ENCODE results near the gene EIF6.

Gene EIF6

DNA sequence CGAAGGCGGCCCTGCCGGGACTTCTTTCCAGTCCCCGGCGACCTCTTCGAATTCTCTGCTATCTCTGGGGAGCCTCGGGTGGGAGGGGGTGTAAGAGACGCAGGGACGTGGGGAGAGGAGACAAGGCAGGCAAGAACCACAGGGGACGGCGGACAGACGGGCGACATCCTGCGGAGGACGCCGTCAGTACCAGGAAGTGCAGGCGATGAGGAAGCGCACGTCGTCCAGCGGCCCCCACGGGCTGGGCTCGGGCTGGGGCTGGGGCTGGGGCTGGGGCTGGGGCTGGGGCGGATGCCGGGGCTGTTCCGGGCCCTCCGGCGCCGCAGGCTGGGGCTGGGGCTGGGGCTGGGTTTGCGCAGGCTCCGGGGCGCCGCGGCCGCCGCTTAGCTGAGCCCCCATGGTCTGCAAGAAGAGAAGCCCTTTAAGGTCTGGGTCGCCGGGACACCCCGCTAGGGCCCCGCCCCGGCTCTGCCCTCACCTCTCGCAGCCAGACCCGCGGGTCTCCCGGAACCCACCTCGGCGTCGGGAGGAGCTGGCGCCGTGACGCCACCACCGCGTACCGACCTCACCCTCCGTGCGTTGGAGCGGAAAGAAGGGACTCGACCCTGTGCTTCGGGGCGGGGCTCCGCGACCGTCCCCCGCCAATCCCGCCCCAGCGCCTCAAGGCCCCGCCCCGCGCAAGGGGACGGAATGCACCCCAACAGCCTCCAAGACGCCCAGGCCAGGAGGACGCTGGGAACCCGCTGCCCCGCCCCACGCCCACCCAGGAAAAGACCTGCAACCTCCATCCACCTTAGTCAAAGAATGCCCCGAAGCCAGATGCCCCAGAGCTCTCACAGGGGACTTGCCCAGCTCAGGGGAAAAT lies 6.8 kb downstream of the EIF6 start, which contains the start of gene MMP24OS:
Gene MMP24OS, minus strand, starts transcription at position 592 of the 865 bp plus-strand sequence. Its CDS starts 193 bp downstream, at position 399.
- Histone ChIP-seq H3K4me1 (ENCODE audit: control insufficient read depth, insufficient read depth, low read length, poor library complexity, severe bottlenecking) (peaks cover 11% of the 10 kb centered on the region), H3K9me3 (ENCODE audit: control insufficient read depth, low read length) (no peaks in the 10 kb centered on the region), H3K4me3 (ENCODE audit: insufficient read depth, low read depth, low read length, poor library complexity, severe bottlenecking) (peak within 1 kb of the TSS; percentile 64), H3K27me3 (replicated peaks; ENCODE audit: control insufficient read depth, insufficient read depth, low read length, poor library complexity, severe bottlenecking) (no peaks in the 10 kb centered on the region), H3K27ac (ENCODE audit: insufficient read depth, low read length, poor library complexity, severe bottlenecking) (peak within 1 kb of the TSS; percentile 83), H3K36me3 (ENCODE audit: control insufficient read depth, insufficient read depth, low read length) (peaks cover 20% of the 10 kb centered on the region)
- DNase-seq, result peak; percentile 82 to 86 (median 84)

GRCh38 chr20:35277127-35277526 lies 7.4 kb downstream of the EIF6 start:
- peak overlapping the region; percentile 83 for H3K27ac ChIP-seq (ENCODE audit: insufficient read depth, low read length, poor library complexity, severe bottlenecking)
- no peak for DNase-seq
- no peaks in the 10 kb centered on the region for H3K9me3 ChIP-seq (ENCODE audit: control insufficient read depth, low read length)
- no peaks in the 10 kb centered on the region for H3K27me3 ChIP-seq (replicated peaks; ENCODE audit: control insufficient read depth, insufficient read depth, low read length, poor library complexity, severe bottlenecking)
- H3K4me3 ChIP-seq (ENCODE audit: insufficient read depth, low read depth, low read length, poor library complexity, severe bottlenecking), result peak overlapping the region; percentile 64
- H3K36me3 ChIP-seq (ENCODE audit: control insufficient read depth, insufficient read depth, low read length), result peaks cover 20% of the 10 kb centered on the region
- peaks cover 11% of the 10 kb centered on the region for H3K4me1 ChIP-seq (ENCODE audit: control insufficient read depth, insufficient read depth, low read length, poor library complexity, severe bottlenecking)

DNA sequence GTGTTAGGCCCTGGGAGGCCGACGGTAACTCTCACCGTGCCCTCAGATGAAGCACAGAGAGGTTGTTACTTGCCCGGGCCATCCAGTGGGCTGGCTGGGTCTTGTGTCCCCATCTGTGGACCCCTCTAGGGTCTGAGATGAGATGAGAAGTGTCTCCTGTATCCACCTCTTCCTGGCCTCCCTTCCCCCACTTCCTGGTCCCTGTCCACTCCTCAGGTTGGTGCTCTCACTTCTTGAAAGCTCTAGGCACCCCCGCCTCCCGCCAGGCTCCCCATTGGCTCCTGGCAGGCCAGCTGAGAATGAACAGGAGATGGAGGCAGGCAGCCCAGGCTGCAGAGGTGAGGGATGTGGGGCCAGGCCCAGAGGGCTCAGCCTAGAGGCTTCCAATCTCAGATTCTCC lies 8.2 kb downstream of the EIF6 start:
- no peaks in the 10 kb centered on the region for H3K27me3 ChIP-seq (replicated peaks; ENCODE audit: control insufficient read depth, insufficient read depth, low read length, poor library complexity, severe bottlenecking)
- H3K4me1 ChIP-seq (ENCODE audit: control insufficient read depth, insufficient read depth, low read length, poor library complexity, severe bottlenecking), result peaks cover 11% of the 10 kb centered on the region
- H3K36me3 ChIP-seq (ENCODE audit: control insufficient read depth, insufficient read depth, low read length), result peaks cover 25% of the 10 kb centered on the region
- DNase-seq, result no peak
- no peak overlapping the region for H3K4me3 ChIP-seq (ENCODE audit: insufficient read depth, low read depth, low read length, poor library complexity, severe bottlenecking)
- H3K27ac ChIP-seq (ENCODE audit: insufficient read depth, low read length, poor library complexity, severe bottlenecking), result peak overlapping the region; percentile 83
- no peaks in the 10 kb centered on the region for H3K9me3 ChIP-seq (ENCODE audit: control insufficient read depth, low read length)

GRCh38 chr20:35275741-35276251 lies 8.8 kb downstream of the EIF6 start:
- H3K27ac ChIP-seq (ENCODE audit: insufficient read depth, low read length, poor library complexity, severe bottlenecking), result no peak overlapping the region
- H3K36me3 ChIP-seq (ENCODE audit: control insufficient read depth, insufficient read depth, low read length), result peaks cover 25% of the 10 kb centered on the region
- no peaks in the 10 kb centered on the region for H3K27me3 ChIP-seq (replicated peaks; ENCODE audit: control insufficient read depth, insufficient read depth, low read length, poor library complexity, severe bottlenecking)
- no peak overlapping the region for H3K4me3 ChIP-seq (ENCODE audit: insufficient read depth, low read depth, low read length, poor library complexity, severe bottlenecking)
- no peak for DNase-seq
- no peaks in the 10 kb centered on the region for H3K9me3 ChIP-seq (ENCODE audit: control insufficient read depth, low read length)
- H3K4me1 ChIP-seq (ENCODE audit: control insufficient read depth, insufficient read depth, low read length, poor library complexity, severe bottlenecking), result peaks cover 11% of the 10 kb centered on the region

GRCh38 chr20:35274172-35275092 lies 10.1 kb downstream of the EIF6 start:
- Histone ChIP-seq H3K4me3 (ENCODE audit: insufficient read depth, low read depth, low read length, poor library complexity, severe bottlenecking) (no peak overlapping the region), H3K36me3 (ENCODE audit: control insufficient read depth, insufficient read depth, low read length) (peaks cover 25% of the 10 kb centered on the region), H3K27ac (ENCODE audit: insufficient read depth, low read length, poor library complexity, severe bottlenecking) (no peak overlapping the region)

DNA sequence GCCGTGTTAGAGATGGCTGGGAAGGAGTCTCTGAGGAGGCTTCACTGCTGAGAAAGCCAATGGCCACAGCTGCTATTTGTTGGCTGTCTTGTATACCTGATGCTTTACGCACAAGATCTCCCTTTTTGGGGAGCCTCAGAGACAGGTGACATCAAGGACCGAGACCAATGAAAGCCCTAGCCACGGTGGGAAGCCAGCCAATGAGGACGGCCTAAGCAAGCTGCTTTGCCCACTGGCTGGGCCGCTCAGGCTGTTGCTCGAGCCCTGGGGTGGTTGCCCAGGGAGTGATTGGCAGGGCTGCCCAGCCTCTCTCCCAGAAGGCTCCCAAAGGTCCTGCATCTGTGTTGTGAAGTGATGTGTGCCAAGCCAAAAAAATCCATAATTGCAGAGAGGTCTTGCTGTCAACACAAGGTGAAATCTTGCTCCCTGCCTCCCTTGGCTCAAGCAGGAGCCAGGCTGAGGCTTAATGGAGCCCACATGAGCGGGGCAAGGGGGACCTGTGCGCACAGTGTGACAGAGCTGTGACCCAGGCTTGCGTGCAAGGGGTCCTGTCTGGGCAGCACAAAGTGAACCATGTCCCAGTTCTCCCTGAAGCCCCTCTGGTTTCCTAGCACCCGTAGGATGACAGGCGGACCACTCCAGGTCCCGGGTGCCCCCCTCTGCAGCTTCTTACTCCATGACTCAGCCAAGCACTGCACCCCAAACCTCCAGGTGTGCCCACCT lies 11.0 kb downstream of the EIF6 start:
- Histone ChIP-seq H3K27me3 (replicated peaks; ENCODE audit: control insufficient read depth, insufficient read depth, low read length, poor library complexity, severe bottlenecking) (no peaks in the 10 kb centered on the region), H3K9me3 (ENCODE audit: control insufficient read depth, low read length) (no peaks in the 10 kb centered on the region), H3K4me1 (ENCODE audit: control insufficient read depth, insufficient read depth, low read length, poor library complexity, severe bottlenecking) (peaks cover 11% of the 10 kb centered on the region), H3K4me3 (ENCODE audit: insufficient read depth, low read depth, low read length, poor library complexity, severe bottlenecking) (no peak overlapping the region), H3K27ac (ENCODE audit: insufficient read depth, low read length, poor library complexity, severe bottlenecking) (no peak overlapping the region), H3K36me3 (ENCODE audit: control insufficient read depth, insufficient read depth, low read length) (peaks cover 16% of the 10 kb centered on the region)
- DNase-seq, result no peak

More at GRCh38 chr20:35274172-35275092, 10.1 kb downstream of the EIF6 start:
- Histone ChIP-seq H3K27me3 (replicated peaks; ENCODE audit: control insufficient read depth, insufficient read depth, low read length, poor library complexity, severe bottlenecking) (no peaks in the 10 kb centered on the region), H3K4me1 (ENCODE audit: control insufficient read depth, insufficient read depth, low read length, poor library complexity, severe bottlenecking) (peaks cover 11% of the 10 kb centered on the region), H3K9me3 (ENCODE audit: control insufficient read depth, low read length) (no peaks in the 10 kb centered on the region)
- no peak for DNase-seq

DNA sequence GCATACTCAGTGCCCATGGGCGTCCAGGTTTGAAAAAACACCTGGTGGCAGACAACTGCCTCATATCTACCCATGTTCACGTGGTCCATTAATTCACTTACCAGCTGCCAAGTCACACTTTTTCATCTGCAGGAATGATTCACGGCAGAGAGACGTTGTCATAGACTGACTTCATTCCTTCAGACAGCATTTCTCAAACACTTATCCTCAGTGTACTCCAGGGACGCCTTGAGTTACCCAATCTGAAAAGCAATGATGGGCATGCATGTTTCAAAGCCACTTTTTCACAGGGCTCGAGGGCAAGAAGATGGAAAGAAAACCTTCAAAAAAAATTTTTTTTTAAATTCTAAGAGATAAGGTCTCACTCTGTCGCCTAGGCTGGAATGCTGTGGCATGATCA lies 12.7 kb downstream of the EIF6 start:
- H3K4me3 ChIP-seq (ENCODE audit: insufficient read depth, low read depth, low read length, poor library complexity, severe bottlenecking), result no peak overlapping the region
- no peak for DNase-seq
- peaks cover 19% of the 10 kb centered on the region for H3K36me3 ChIP-seq (ENCODE audit: control insufficient read depth, insufficient read depth, low read length)
- no peaks in the 10 kb centered on the region for H3K9me3 ChIP-seq (ENCODE audit: control insufficient read depth, low read length)
- no peak overlapping the region for H3K27ac ChIP-seq (ENCODE audit: insufficient read depth, low read length, poor library complexity, severe bottlenecking)
- H3K4me1 ChIP-seq (ENCODE audit: control insufficient read depth, insufficient read depth, low read length, poor library complexity, severe bottlenecking), result peaks cover 8% of the 10 kb centered on the region
- no peaks in the 10 kb centered on the region for H3K27me3 ChIP-seq (replicated peaks; ENCODE audit: control insufficient read depth, insufficient read depth, low read length, poor library complexity, severe bottlenecking)

GRCh38 chr20:35271073-35271882 lies 13.3 kb downstream of the EIF6 start:
- no peak overlapping the region for H3K27ac ChIP-seq (ENCODE audit: insufficient read depth, low read length, poor library complexity, severe bottlenecking)

More at GRCh38 chr20:35271073-35271882, 13.3 kb downstream of the EIF6 start:
- H3K4me1 ChIP-seq (ENCODE audit: control insufficient read depth, insufficient read depth, low read length, poor library complexity, severe bottlenecking), result peaks cover 3% of the 10 kb centered on the region
- DNase-seq, result no peak
- peaks cover 19% of the 10 kb centered on the region for H3K36me3 ChIP-seq (ENCODE audit: control insufficient read depth, insufficient read depth, low read length)
- H3K9me3 ChIP-seq (ENCODE audit: control insufficient read depth, low read length), result no peaks in the 10 kb centered on the region
- no peaks in the 10 kb centered on the region for H3K27me3 ChIP-seq (replicated peaks; ENCODE audit: control insufficient read depth, insufficient read depth, low read length, poor library complexity, severe bottlenecking)
- no peak overlapping the region for H3K4me3 ChIP-seq (ENCODE audit: insufficient read depth, low read depth, low read length, poor library complexity, severe bottlenecking)
